ENCODE data around the gene DDIT3. TPM values are rescaled to one million over a fixed set of nuclear protein-coding genes. Genes with fewer than 3 reads are reported as not detected.
A peak's percentile ranks its signal among the peaks of the same experiment; 100 is the strongest.

DDIT3 gene
- total and polyA plus RNA-seq, 2 of the 13 experiments (the other 11 are each of a cell fraction or from before 2014, with no cell fraction given): 27.5 to 48.7 TPM

GRCh38 chr12:57547288-57548012, 27.1 kb upstream of the DDIT3 start (continued):
- no peak for TF ChIP-seq RNF219 (CRISPR knock-in tag; IDR thresholded peaks at IDR 0.05)
- TF ChIP-seq NCOR1 (IDR thresholded peaks at IDR 0.05; ENCODE audit: borderline replicate concordance, low read length): no peak
- no peak for TF ChIP-seq RFX1 (IDR thresholded peaks at IDR 0.05)
- TF ChIP-seq DBP (CRISPR knock-in tag; IDR thresholded peaks at IDR 0.05; ENCODE audit: not compliant biosample characterization): no peak
- no peak for TF ChIP-seq ZNF33A (CRISPR knock-in tag; IDR thresholded peaks at IDR 0.05; ENCODE audit: borderline replicate concordance)
- TF ChIP-seq ZNF75D (CRISPR knock-in tag; IDR thresholded peaks at IDR 0.05; ENCODE audit: borderline replicate concordance): no peak
- TF ChIP-seq ZNF441 (CRISPR knock-in tag; IDR thresholded peaks at IDR 0.05; ENCODE audit: borderline replicate concordance): no peak
- TF ChIP-seq KDM2A (CRISPR knock-in tag; IDR thresholded peaks at IDR 0.05; ENCODE audit: borderline replicate concordance, low read depth): 0 out of 2 replicates have a peak, but pooled peaks have one; percentile 15
- no peak for TF ChIP-seq PRPF4 (IDR thresholded peaks at IDR 0.05; ENCODE audit: low read depth, low read length, poor library complexity, severe bottlenecking)
- no peak for TF ChIP-seq ZNF354B (CRISPR knock-in tag; IDR thresholded peaks at IDR 0.05)
- TF ChIP-seq JARID2 (CRISPR knock-in tag; IDR thresholded peaks at IDR 0.05; ENCODE audit: insufficient replicate concordance): no peak
- no peak for TF ChIP-seq CBX1 (IDR thresholded peaks at IDR 0.05; ENCODE audit: low read depth)
- no peak for TF ChIP-seq ZNF121 (CRISPR knock-in tag; IDR thresholded peaks at IDR 0.05)
- no peak for TF ChIP-seq ZMYM2 (CRISPR knock-in tag; IDR thresholded peaks at IDR 0.05)
- no peak for TF ChIP-seq WIZ (CRISPR knock-in tag; IDR thresholded peaks at IDR 0.05)
- no peak for TF ChIP-seq REST (IDR thresholded peaks at IDR 0.05; ENCODE audit: borderline replicate concordance in 1 of 2, low read depth in 1 of 2, low read length in 2 of 2)
- no peak for TF ChIP-seq ONECUT2 (CRISPR knock-in tag; IDR thresholded peaks at IDR 0.05)
- TF ChIP-seq SIN3B (IDR thresholded peaks at IDR 0.05; ENCODE audit: low read length): no peak
- 0 out of 2 replicates have a peak, but pooled peaks have one; percentile 14 for TF ChIP-seq TFAP4 (IDR thresholded peaks at IDR 0.05; ENCODE audit: borderline replicate concordance, low read depth)

Data from HepG2 (cell line).